ENCODE measurements around the gene OXCT1. TPM values are rescaled to one million over a fixed set of nuclear protein-coding genes. Genes with fewer than 3 reads are reported as not detected.

Gene OXCT1
- total and polyA plus RNA-seq, 9 of the 15 experiments (the other 6 are each of a cell fraction or from before 2014, with no cell fraction given), result 24.7 to 61.2 (median 41.9) TPM

- ATAC-seq (no peak), FAIRE-seq (peak; percentile 19), DNase-seq (ENCODE audit: extremely low read depth in 1 of 4, low spot score in 3 of 4) (no peak)
- Histone ChIP-seq H3K9me1 (ENCODE audit: control insufficient read depth, insufficient read depth, low read length) (no peaks in the 10 kb centered on the region), H3K27ac (ENCODE audit: extremely low read depth, low read depth, low read length) (no peak overlapping the region), H3K27me3 (ENCODE audit: control insufficient read depth in 2 of 2, insufficient read depth in 2 of 2, low read length in 2 of 2) (no peaks in the 10 kb centered on the region), H3K79me2 (ENCODE audit: control insufficient read depth, insufficient read depth, low read length) (no peaks in the 10 kb centered on the region), H3K4me1 (replicated peaks in 1 of 2; ENCODE audit: control insufficient read depth in 2 of 2, insufficient read depth in 2 of 2, low read length in 2 of 2) (peaks cover 4 to 15% of the 10 kb centered on the region in 2 experiments; a peak in 3 of 5 replicates), H3K4me3 (no peak overlapping the region), H3K9ac (ENCODE audit: insufficient read depth in 1 of 2, low read depth in 2 of 2, low read length in 2 of 2) (no peak overlapping the region), H3K9me3 (replicated peaks; ENCODE audit: control insufficient read depth, insufficient read depth, low read depth, low read length) (no peaks in the 10 kb centered on the region), H3K4me2 (ENCODE audit: insufficient read depth, low read length) (no peak overlapping the region), H4K20me1 (replicated peaks; ENCODE audit: control insufficient read depth, insufficient read depth, low read length) (no peaks in the 10 kb centered on the region), H2AFZ (ENCODE audit: low read depth, low read length) (0 out of 2 replicates have a peak overlapping the region, but pooled peaks have one; percentile 18), H3K36me3 (ENCODE audit: control insufficient read depth, insufficient read depth, low read length) (no peaks in the 10 kb centered on the region)
- POLR2A ChIA-PET, result interaction anchor here (1.0 to 1.5 kb wide), 2 partner anchors 8 to 11 kb away, joined by 3 read pairs; partner anchors contain the start of gene OXCT1
- 24% methylated on average over 3 of the region's 3 CpGs for WGBS (ENCODE audit: insufficient coverage, low coverage, missing lambda C conversion rate)
- intact Hi-C loops (cut with micrococcal nuclease), result no loop called here
- in situ Hi-C loops (cut with MboI), result no loop called here
- CTCF ChIA-PET (ENCODE audit: low intra/inter-chr PET ratio), result no interaction called here
- TF ChIP-seq MLLT1 (IDR thresholded peaks at IDR 0.05) (0 out of 4 replicates have a peak, but pooled peaks of 1 of the 2 experiments have one; percentile 26), CHAMP1 (IDR thresholded peaks at IDR 0.05) (no peak), NCOR1 (IDR thresholded peaks at IDR 0.05) (no peak)
- no TSS peak for BruUV-seq (replicated peaks)
Measured at GRCh38 chr5:41878643-41879478, 8.6 kb upstream of the OXCT1 start.

All from K562 (cell line).